RWPE1 (cell line): ENCODE data around the gene UCP3.

ENCODE experiments used
- CTCF ChIA-PET: fragments of 350-600 bp; sonication (Branson Sonifier 250); formaldehyde crosslinking; extraction: SDS; loops from one replicate; lab custom pipeline; 2021; lab: Yijun Ruan, JAX
- POLR2A ChIA-PET: fragments of 400-600 bp; formaldehyde crosslinking; extraction: SDS; loops from one replicate; lab custom pipeline; 2020; ENCODE audit warnings: antibody characterized with exemption; ENCODE audit not compliant: low non-redundant PET; lab: Yijun Ruan, JAX
- DNase-seq: peaks from one replicate; pipeline ENCODE4 v3.0.0; 2012; ENCODE audit warnings: low spot score
- H3K27ac ChIP-seq: fragments of 450-650 bp; 2 replicates; pipeline ENCODE4 v1.5.1; 2017
- CTCF ChIP-seq: fragments of 450-650 bp; conservative IDR thresholded peaks from 2 replicates; pipeline ENCODE4 v1.5.1; 2017; ENCODE audit warnings: low read depth, mild to moderate bottlenecking

UCP3 gene

GRCh38 chr11:74007691-74008372 is 1.1 kb downstream of the UCP3 start:
- DNase-seq, result no peak
- no peak for TF ChIP-seq CTCF
- ChIA-PET CTCF (interaction anchor here (0.5 to 0.6 kb wide), 2 partner anchors 9 to 29 kb away, joined by 3 to 6 read pairs; no protein-coding TSS in a partner anchor), POLR2A (no interaction called here)
- H3K27ac ChIP-seq, result no peak overlapping the region

- ChIA-PET POLR2A (no interaction called here), CTCF (interaction anchor here (0.5 to 0.6 kb wide), 2 partner anchors 8 to 28 kb away, joined by 3 to 6 read pairs; no protein-coding TSS in a partner anchor)
- TF ChIP-seq CTCF, result no peak
- DNase-seq, result no peak
- no peak overlapping the region for H3K27ac ChIP-seq
Measured at GRCh38 chr11:74006743-74007304, 2.1 kb downstream of the UCP3 start.

- DNase-seq, result no peak
- POLR2A ChIA-PET, result no interaction called here
- TF ChIP-seq CTCF, result no peak
Measured at GRCh38 chr11:74005721-74006517, 3.0 kb downstream of the UCP3 start.

GRCh38 chr11:74004759-74005615 is 3.9 kb downstream of the UCP3 start:
- no peak for TF ChIP-seq CTCF
- ChIA-PET CTCF (interaction anchor here (0.5 to 0.6 kb wide), 2 partner anchors 19 to 45 kb away, joined by 3 to 4 read pairs; no protein-coding TSS in a partner anchor), POLR2A (no interaction called here)
- no peak for DNase-seq
- no peak overlapping the region for H3K27ac ChIP-seq

More at GRCh38 chr11:74005721-74006517, 3.0 kb downstream of the UCP3 start:
- H3K27ac ChIP-seq, result no peak overlapping the region
- CTCF ChIA-PET, result no interaction called here

GRCh38 chr11:74004046-74004695 is 4.7 kb downstream of the UCP3 start:
- no peak for TF ChIP-seq CTCF
- no peak for DNase-seq
- no peak overlapping the region for H3K27ac ChIP-seq
- CTCF ChIA-PET, result no interaction called here
- POLR2A ChIA-PET, result no interaction called here
